ENCODE data around the gene PLEKHH1. TPM values are rescaled to one million over a fixed set of nuclear protein-coding genes. Genes with fewer than 3 reads are reported as not detected.

PLEKHH1 gene
- total RNA-seq, 2 experiments from 2014 or later: 0.16 to 0.53 TPM

DNA sequence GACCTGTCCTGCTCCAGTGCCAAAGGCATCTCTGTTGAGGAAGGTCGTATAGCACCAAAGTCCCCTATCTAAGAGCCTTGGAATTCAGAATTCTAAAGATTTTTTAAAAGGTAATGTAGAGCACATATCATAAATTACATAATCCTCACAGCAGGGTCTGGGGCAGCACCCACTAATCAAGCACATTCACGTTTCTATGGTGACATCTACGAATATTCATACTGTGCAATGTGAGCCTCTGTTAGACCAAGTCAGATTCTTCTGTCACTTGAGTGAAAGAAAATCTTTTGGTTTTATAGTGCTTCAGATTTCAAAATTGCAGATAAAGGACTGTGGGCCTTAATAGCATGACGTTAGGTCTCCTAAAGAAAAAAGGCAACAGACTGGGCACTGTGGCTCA, 31.4 kb upstream of the PLEKHH1 start:
- TF ChIP-seq CTCF (IDR thresholded peaks at IDR 0.05): no peak
- no peak overlapping the region for H3K27ac Mint-ChIP-seq
- Histone ChIP-seq H3K4me1 (ENCODE audit: insufficient read depth, low read length) (no peaks in the 10 kb centered on the region), H3K27ac (ENCODE audit: low read depth in 1 of 2, low read length in 2 of 2) (no peak overlapping the region), H3K4me3 (ENCODE audit: low read length) (no peak overlapping the region), H3K9me3 (ENCODE audit: control insufficient read depth in 1 of 2, insufficient read depth in 1 of 2, low read length in 2 of 2) (no peaks in the 10 kb centered on the region), H3K36me3 (ENCODE audit: insufficient read depth, low read length) (no peaks in the 10 kb centered on the region), H3K27me3 (ENCODE audit: control insufficient read depth in 1 of 2, insufficient read depth in 2 of 2, low read length in 2 of 2) (no peaks in the 10 kb centered on the region)
- no peaks in the 10 kb centered on the region for H3K36me3 Mint-ChIP-seq (ENCODE audit: low read depth)
- intact Hi-C loops (cut with DNase I, micrococcal nuclease): no loop called here
- no peaks in the 10 kb centered on the region for H3K9me3 Mint-ChIP-seq
- ChIA-PET CTCF (no interaction called here), POLR2A (no interaction called here)
- H3K4me1 Mint-ChIP-seq (ENCODE audit: low read depth): peaks cover 10% of the 10 kb centered on the region
- DNase-seq (no peak), ATAC-seq (ENCODE audit: poor library complexity) (no peak)
- no peak overlapping the region for H3K4me3 Mint-ChIP-seq
- no peaks in the 10 kb centered on the region for H3K27me3 Mint-ChIP-seq

DNA sequence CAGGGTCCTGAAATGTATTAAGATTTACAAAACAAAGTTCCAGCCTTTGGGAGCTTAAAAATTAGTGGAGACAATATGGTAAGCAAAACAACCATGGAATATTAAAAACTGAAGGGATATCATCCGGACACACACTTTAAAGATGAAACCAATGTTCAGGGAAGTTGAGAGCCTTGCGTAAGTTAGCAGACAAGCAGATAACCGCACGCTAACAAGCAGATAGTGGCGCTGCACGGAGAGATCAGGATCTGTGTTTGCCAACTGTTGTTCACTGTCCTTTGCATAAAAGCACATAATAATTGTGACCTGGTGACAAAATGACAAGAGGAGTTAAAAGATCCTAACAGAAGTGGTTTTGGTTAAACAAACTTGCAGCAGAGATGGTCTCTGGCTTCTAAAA, 30.2 kb upstream of the PLEKHH1 start:
- Histone ChIP-seq H3K27ac (ENCODE audit: low read depth in 1 of 2, low read length in 2 of 2) (no peak overlapping the region), H3K4me1 (ENCODE audit: insufficient read depth, low read length) (no peaks in the 10 kb centered on the region), H3K9me3 (ENCODE audit: control insufficient read depth in 1 of 2, insufficient read depth in 1 of 2, low read length in 2 of 2) (no peaks in the 10 kb centered on the region), H3K36me3 (ENCODE audit: insufficient read depth, low read length) (no peaks in the 10 kb centered on the region), H3K27me3 (ENCODE audit: control insufficient read depth in 1 of 2, insufficient read depth in 2 of 2, low read length in 2 of 2) (no peaks in the 10 kb centered on the region), H3K4me3 (ENCODE audit: low read length) (no peak overlapping the region)
- peaks cover 6% of the 10 kb centered on the region for H3K4me1 Mint-ChIP-seq (ENCODE audit: low read depth)
- POLR2A ChIA-PET: no interaction called here
- no peak for ATAC-seq (ENCODE audit: poor library complexity)
- intact Hi-C loops (cut with DNase I, micrococcal nuclease): no loop called here
- no peak overlapping the region for H3K27ac Mint-ChIP-seq
- no peak for TF ChIP-seq CTCF (IDR thresholded peaks at IDR 0.05)
- no peaks in the 10 kb centered on the region for H3K36me3 Mint-ChIP-seq (ENCODE audit: low read depth)
- DNase-seq: no peak
- no peaks in the 10 kb centered on the region for H3K9me3 Mint-ChIP-seq
- CTCF ChIA-PET: no interaction called here
- H3K27me3 Mint-ChIP-seq: no peaks in the 10 kb centered on the region
- H3K4me3 Mint-ChIP-seq: no peak overlapping the region

- intact Hi-C loops (cut with DNase I, micrococcal nuclease): no loop called here
- no peak for DNase-seq
- peaks cover under 1% of the 10 kb centered on the region for H3K4me1 Mint-ChIP-seq (ENCODE audit: low read depth)
- no peak overlapping the region for H3K4me3 Mint-ChIP-seq
- Histone ChIP-seq H3K4me3 (ENCODE audit: low read length) (no peak overlapping the region), H3K27me3 (ENCODE audit: control insufficient read depth in 1 of 2, insufficient read depth in 2 of 2, low read length in 2 of 2) (no peaks in the 10 kb centered on the region), H3K36me3 (ENCODE audit: insufficient read depth, low read length) (no peaks in the 10 kb centered on the region), H3K4me1 (ENCODE audit: insufficient read depth, low read length) (no peaks in the 10 kb centered on the region), H3K9me3 (ENCODE audit: control insufficient read depth in 1 of 2, insufficient read depth in 1 of 2, low read length in 2 of 2) (no peaks in the 10 kb centered on the region), H3K27ac (ENCODE audit: low read depth in 1 of 2, low read length in 2 of 2) (no peak overlapping the region)
- no peaks in the 10 kb centered on the region for H3K9me3 Mint-ChIP-seq
- H3K36me3 Mint-ChIP-seq (ENCODE audit: low read depth): no peaks in the 10 kb centered on the region
- no peak overlapping the region for H3K27ac Mint-ChIP-seq
- POLR2A ChIA-PET: no interaction called here
- CTCF ChIA-PET: no interaction called here
- ATAC-seq (ENCODE audit: poor library complexity): no peak
- no peak for TF ChIP-seq CTCF (IDR thresholded peaks at IDR 0.05)
- H3K27me3 Mint-ChIP-seq: no peaks in the 10 kb centered on the region
These were observed 29.8 kb upstream of the PLEKHH1 start for GRCh38 chr14:67503331-67503730.

Data from CD4-positive, alpha-beta T cell (primary cell).